ENCODE measurements around the gene MST1. TPM values are rescaled to one million over a fixed set of nuclear protein-coding genes. Genes with fewer than 3 reads are reported as not detected.

MST1 gene
- total RNA-seq, 1 donor: 2.9 TPM

DNA sequence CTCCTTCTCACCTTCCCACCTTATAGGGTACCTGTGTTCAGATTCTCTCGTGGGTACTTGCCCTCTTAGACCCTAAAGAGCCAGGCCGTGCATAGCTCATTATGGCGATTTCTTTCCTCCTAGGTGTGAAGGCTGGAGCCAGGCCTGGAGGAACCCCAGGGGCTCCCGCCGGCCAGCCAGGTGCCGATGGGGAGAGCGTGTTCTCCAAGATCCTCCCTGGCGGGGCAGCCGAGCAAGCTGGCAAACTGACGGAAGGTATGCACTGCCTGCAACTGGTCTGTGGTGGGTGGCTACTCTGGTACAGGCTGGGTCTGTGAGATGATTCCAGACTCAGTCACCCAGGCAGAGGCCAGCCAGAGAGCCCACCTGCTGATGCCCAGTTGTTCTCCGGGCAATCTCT is 25.0 kb downstream of the MST1 start:
- DNase-seq (ENCODE audit: low read depth): no peak
- H3K4me3 ChIP-seq (ENCODE audit: low read depth, low read length): no peak overlapping the region
- TF ChIP-seq CTCF (IDR thresholded peaks at IDR 0.05; ENCODE audit: insufficient read depth, low read length): no peak

- no peak for DNase-seq (ENCODE audit: low read depth)
- TF ChIP-seq CTCF (IDR thresholded peaks at IDR 0.05; ENCODE audit: insufficient read depth, low read length): no peak
- no peak overlapping the region for H3K4me3 ChIP-seq (ENCODE audit: low read depth, low read length)
These were observed 25.4 kb downstream of the MST1 start for GRCh38 chr3:49663831-49664230.

DNA sequence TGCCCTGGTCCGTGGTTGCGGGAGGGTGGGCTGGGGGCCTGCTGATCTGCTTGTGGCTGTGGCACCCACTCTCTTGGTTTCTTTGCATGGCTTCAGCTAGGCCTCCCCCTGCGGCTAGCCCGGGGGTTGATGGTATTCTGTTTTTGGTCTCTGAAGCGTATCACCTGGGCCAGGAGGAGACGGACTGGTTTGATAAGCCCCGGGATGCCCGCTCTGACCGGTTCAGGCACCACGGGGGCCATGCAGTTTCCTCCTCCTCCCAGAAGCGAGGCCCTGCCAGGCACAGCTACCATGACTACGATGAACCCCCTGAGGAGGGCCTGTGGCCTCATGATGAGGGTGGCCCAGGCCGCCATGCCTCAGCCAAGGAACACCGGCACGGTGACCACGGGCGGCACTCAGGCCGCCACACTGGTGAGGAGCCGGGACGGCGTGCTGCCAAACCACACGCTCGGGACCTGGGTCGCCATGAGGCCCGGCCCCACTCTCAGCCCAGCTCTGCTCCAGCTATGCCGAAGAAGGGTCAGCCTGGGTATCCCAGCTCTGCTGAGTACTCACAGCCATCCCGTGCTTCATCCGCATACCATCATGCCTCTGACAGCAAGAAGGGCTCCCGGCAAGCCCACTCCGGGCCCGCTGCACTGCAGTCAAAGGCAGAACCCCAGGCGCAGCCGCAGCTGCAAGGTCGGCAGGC is 26.4 kb downstream of the MST1 start:
- no peak for DNase-seq (ENCODE audit: low read depth)
- H3K4me3 ChIP-seq (ENCODE audit: low read depth, low read length): no peak overlapping the region
- TF ChIP-seq CTCF (IDR thresholded peaks at IDR 0.05; ENCODE audit: insufficient read depth, low read length): no peak

GRCh38 chr3:49662021-49662420 is 27.3 kb downstream of the MST1 start:
- no peak for DNase-seq (ENCODE audit: low read depth)
- TF ChIP-seq CTCF (IDR thresholded peaks at IDR 0.05; ENCODE audit: insufficient read depth, low read length): no peak

GRCh38 chr3:49661281-49661680 is 28.0 kb downstream of the MST1 start:
- no peak for DNase-seq (ENCODE audit: low read depth)
- H3K4me3 ChIP-seq (ENCODE audit: low read depth, low read length): no peak overlapping the region
- no peak for TF ChIP-seq CTCF (IDR thresholded peaks at IDR 0.05; ENCODE audit: insufficient read depth, low read length)

More at GRCh38 chr3:49662021-49662420, 27.3 kb downstream of the MST1 start:
- H3K4me3 ChIP-seq (ENCODE audit: low read depth, low read length): no peak overlapping the region

DNA sequence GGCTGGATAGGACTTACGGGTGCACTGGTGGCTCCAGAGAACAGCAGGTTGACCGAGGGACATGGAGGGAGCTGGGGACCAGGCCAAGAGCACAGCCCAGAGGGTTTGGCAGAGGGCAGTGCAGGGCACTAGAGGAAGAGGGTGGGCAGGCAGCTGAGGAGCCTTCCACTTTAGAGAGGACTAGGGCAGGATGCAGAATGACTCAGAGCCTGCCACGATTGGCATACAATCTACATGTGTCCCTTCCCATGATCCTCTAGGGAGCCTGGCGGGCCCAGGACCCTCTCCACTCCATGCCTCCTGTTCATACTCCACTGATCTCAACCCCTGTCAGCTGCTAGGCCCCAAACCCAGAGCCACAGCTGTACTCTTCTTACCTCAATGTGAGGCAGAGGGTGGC is 29.5 kb downstream of the MST1 start:
- no peak for DNase-seq (ENCODE audit: low read depth)
- TF ChIP-seq CTCF (IDR thresholded peaks at IDR 0.05; ENCODE audit: insufficient read depth, low read length): no peak
- no peak overlapping the region for H3K4me3 ChIP-seq (ENCODE audit: low read depth, low read length)

- H3K4me3 ChIP-seq (ENCODE audit: low read depth, low read length): no peak overlapping the region
- no peak for DNase-seq (ENCODE audit: low read depth)
- no peak for TF ChIP-seq CTCF (IDR thresholded peaks at IDR 0.05; ENCODE audit: insufficient read depth, low read length)
These were observed 30.6 kb downstream of the MST1 start for GRCh38 chr3:49658711-49659110.
